Hepatocyte (in vitro differentiated cells): ENCODE measurements around the gene OGFR.

Experiments used
- EZH2 ChIP-seq: fragments of 200-600 bp; sonication (generic); IDR thresholded peaks from 2 replicates; pipeline ENCODE4 v1.6.1; 2016; ENCODE audit warnings: antibody characterized with exemption, mild to moderate bottlenecking, borderline replicate concordance
- EZH2phosphoT487 ChIP-seq: fragments of 200-600 bp; sonication (generic); IDR thresholded peaks from one replicate; pipeline ENCODE4 v1.6.1; 2018; ENCODE audit warnings: antibody characterized with exemption, mild to moderate bottlenecking, low read depth, moderate library complexity; ENCODE audit not compliant: unreplicated experiment, severe bottlenecking
- TF ChIP-seq, protein P1 (sequence below): fragments of 200-600 bp; sonication (generic); IDR thresholded peaks from 2 replicates; pipeline ENCODE4 v1.5.1; 2016; ENCODE audit warnings: antibody characterized with exemption, mild to moderate bottlenecking; ENCODE audit not compliant: poor library complexity

DNA sequence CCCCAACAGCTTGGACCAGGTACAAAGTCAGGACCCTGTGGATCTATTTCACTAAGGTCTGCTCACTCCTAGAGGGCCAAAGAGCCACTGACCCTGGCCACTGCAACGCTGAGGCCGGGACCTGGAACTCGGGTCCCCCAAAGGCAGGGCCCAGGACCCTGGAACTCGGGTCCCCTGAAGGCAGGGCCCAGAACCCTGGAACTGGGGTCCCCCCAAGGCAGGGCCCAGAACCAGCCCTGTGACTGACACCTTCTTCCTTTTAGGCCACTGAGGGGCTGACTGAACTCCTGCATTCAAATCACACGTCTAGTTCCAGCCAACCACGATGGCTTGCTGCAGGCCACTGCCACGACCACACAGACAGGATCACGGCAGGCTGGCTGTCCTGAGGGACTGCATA is 47.6 kb downstream of the OGFR start:
- TF ChIP-seq, protein P1, sequence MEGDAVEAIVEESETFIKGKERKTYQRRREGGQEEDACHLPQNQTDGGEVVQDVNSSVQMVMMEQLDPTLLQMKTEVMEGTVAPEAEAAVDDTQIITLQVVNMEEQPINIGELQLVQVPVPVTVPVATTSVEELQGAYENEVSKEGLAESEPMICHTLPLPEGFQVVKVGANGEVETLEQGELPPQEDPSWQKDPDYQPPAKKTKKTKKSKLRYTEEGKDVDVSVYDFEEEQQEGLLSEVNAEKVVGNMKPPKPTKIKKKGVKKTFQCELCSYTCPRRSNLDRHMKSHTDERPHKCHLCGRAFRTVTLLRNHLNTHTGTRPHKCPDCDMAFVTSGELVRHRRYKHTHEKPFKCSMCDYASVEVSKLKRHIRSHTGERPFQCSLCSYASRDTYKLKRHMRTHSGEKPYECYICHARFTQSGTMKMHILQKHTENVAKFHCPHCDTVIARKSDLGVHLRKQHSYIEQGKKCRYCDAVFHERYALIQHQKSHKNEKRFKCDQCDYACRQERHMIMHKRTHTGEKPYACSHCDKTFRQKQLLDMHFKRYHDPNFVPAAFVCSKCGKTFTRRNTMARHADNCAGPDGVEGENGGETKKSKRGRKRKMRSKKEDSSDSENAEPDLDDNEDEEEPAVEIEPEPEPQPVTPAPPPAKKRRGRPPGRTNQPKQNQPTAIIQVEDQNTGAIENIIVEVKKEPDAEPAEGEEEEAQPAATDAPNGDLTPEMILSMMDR: no peak
- TF ChIP-seq EZH2: no peak
- TF ChIP-seq EZH2phosphoT487: no peak
